ENCODE measurements around the gene LPP. TPM values are rescaled to one million over a fixed set of nuclear protein-coding genes. Genes with fewer than 3 reads are reported as not detected.

LPP gene
- total and polyA plus RNA-seq, 2 of the 13 experiments (the other 11 are each of a cell fraction or from before 2014, with no cell fraction given): 19.2 to 29.9 TPM

GRCh38 chr3:188326111-188326510, 172.2 kb downstream of the LPP start:
- FAIRE-seq: no peak
- intact Hi-C loops (cut with micrococcal nuclease; ENCODE audit: unreplicated experiment): no loop called here

GRCh38 chr3:188326968-188327367, 173.0 kb downstream of the LPP start:
- ChIA-PET CTCF (ENCODE audit: low intra/inter-chr PET ratio, low total read pairs) (no interaction called here), POLR2A (no interaction called here)
- Histone ChIP-seq H3K36me3 (replicated peaks in 1 of 2; ENCODE audit: control insufficient read depth in 1 of 2, insufficient read depth in 2 of 2, low read length in 2 of 2) (0 out of 5 replicates have a peak, but pooled peaks cover 0 to 9% of the 10 kb centered on the region in 2 experiments), H3K9ac (ENCODE audit: insufficient read depth, low read depth, low read length) (no peak overlapping the region), H3K27me3 (ENCODE audit: control insufficient read depth in 1 of 2, insufficient read depth in 2 of 2, low read length in 2 of 2) (no peaks in the 10 kb centered on the region), H3K27ac (ENCODE audit: extremely low read length, insufficient read depth, low read length) (no peak overlapping the region), H3K4me2 (ENCODE audit: low read depth, low read length) (no peak overlapping the region), H3K79me2 (ENCODE audit: insufficient read depth, low read length) (peaks cover 11% of the 10 kb centered on the region), H3K9me3 (ENCODE audit: low read length) (no peaks in the 10 kb centered on the region), H3K4me3 (replicated peaks in 1 of 3; ENCODE audit: insufficient read depth in 1 of 3, low read depth in 2 of 3, low read length in 3 of 3) (no peak overlapping the region), H2AFZ (ENCODE audit: low read length) (no peak overlapping the region), H3K4me1 (ENCODE audit: insufficient read depth, low read length) (peaks cover 6% of the 10 kb centered on the region; the same call in 1 of the 2 replicates), H4K20me1 (ENCODE audit: insufficient read depth, low read length) (no peaks in the 10 kb centered on the region)
- FAIRE-seq (no peak), ATAC-seq (no peak), DNase-seq (ENCODE audit: low spot score) (no peak)
- 96% methylated on average over 4 of the region's 4 CpGs for WGBS (ENCODE audit: low lambda C conversion rate)
- in situ Hi-C loops (cut with HindIII; ENCODE audit: extremely low pct_ligation_motif_present, low pct_unique_long_range_greater_than_20kb): no loop called here
- intact Hi-C loops (cut with micrococcal nuclease; ENCODE audit: unreplicated experiment): no loop called here
- BruUV-seq (replicated peaks): no TSS peak
- TF ChIP-seq ZNF782 (CRISPR knock-in tag; IDR thresholded peaks at IDR 0.05; ENCODE audit: borderline replicate concordance) (no peak), KLF12 (CRISPR knock-in tag; IDR thresholded peaks at IDR 0.05; ENCODE audit: borderline replicate concordance) (no peak), HNF1A (IDR thresholded peaks at IDR 0.05; ENCODE audit: low read depth) (no peak), HNF1A (CRISPR knock-in tag; IDR thresholded peaks at IDR 0.05; ENCODE audit: borderline replicate concordance) (no peak), GPBP1L1 (CRISPR knock-in tag; IDR thresholded peaks at IDR 0.05) (no peak), ZSCAN22 (CRISPR knock-in tag; IDR thresholded peaks at IDR 0.05) (no peak), NFIC (IDR thresholded peaks at IDR 0.05; ENCODE audit: low read length) (no peak), E2F2 (CRISPR knock-in tag; IDR thresholded peaks at IDR 0.05; ENCODE audit: borderline replicate concordance) (no peak), NR2F2 (IDR thresholded peaks at IDR 0.05; ENCODE audit: borderline replicate concordance, low read depth) (no peak), HOXA9 (CRISPR knock-in tag; IDR thresholded peaks at IDR 0.05; ENCODE audit: borderline replicate concordance) (no peak), SNAPC2 (CRISPR knock-in tag; IDR thresholded peaks at IDR 0.05) (no peak)

More at GRCh38 chr3:188326111-188326510, 172.2 kb downstream of the LPP start:
- peaks cover 8% of the 10 kb centered on the region for H3K79me2 ChIP-seq (ENCODE audit: insufficient read depth, low read length)
- no peaks in the 10 kb centered on the region for H4K20me1 ChIP-seq (ENCODE audit: insufficient read depth, low read length)
- in situ Hi-C loops (cut with HindIII; ENCODE audit: extremely low pct_ligation_motif_present, low pct_unique_long_range_greater_than_20kb): no loop called here
- H3K4me1 ChIP-seq (ENCODE audit: insufficient read depth, low read length): peaks cover 6% of the 10 kb centered on the region; the same call in 1 of the 2 replicates
- CTCF ChIA-PET (ENCODE audit: low intra/inter-chr PET ratio, low total read pairs): no interaction called here
- ATAC-seq: no peak
- no peak overlapping the region for H2AFZ ChIP-seq (ENCODE audit: low read length)
- TF ChIP-seq MAFK (conservative IDR thresholded peaks at IDR 0.05 in 1 of 2, IDR thresholded peaks at IDR 0.05 in 1 of 2; ENCODE audit: low read length in 2 of 2): 0 out of 4 replicates have a peak, but pooled peaks of 1 of the 2 experiments have one; percentile 7
- TF ChIP-seq ZSCAN9 (CRISPR knock-in tag; IDR thresholded peaks at IDR 0.05; ENCODE audit: borderline replicate concordance): no peak
- no TSS peak for BruUV-seq (replicated peaks)
- 99% methylated on average over 9 of the region's 9 CpGs for WGBS (ENCODE audit: low lambda C conversion rate)
- no peaks in the 10 kb centered on the region for H3K27me3 ChIP-seq (ENCODE audit: control insufficient read depth in 1 of 2, insufficient read depth in 2 of 2, low read length in 2 of 2)
- POLR2A ChIA-PET: no interaction called here
- H3K4me2 ChIP-seq (ENCODE audit: low read depth, low read length): no peak overlapping the region
- no peak overlapping the region for H3K27ac ChIP-seq (ENCODE audit: extremely low read length, insufficient read depth, low read length)
- no peak for DNase-seq (ENCODE audit: low spot score)
- H3K36me3 ChIP-seq (replicated peaks in 1 of 2; ENCODE audit: control insufficient read depth in 1 of 2, insufficient read depth in 2 of 2, low read length in 2 of 2): 0 out of 5 replicates have a peak, but pooled peaks cover 0 to 9% of the 10 kb centered on the region in 2 experiments
- no peak overlapping the region for H3K9ac ChIP-seq (ENCODE audit: insufficient read depth, low read depth, low read length)
- H3K9me3 ChIP-seq (ENCODE audit: low read length): no peaks in the 10 kb centered on the region
- H3K4me3 ChIP-seq (replicated peaks in 1 of 3; ENCODE audit: insufficient read depth in 1 of 3, low read depth in 2 of 3, low read length in 3 of 3): no peak overlapping the region
